Bronchial epithelial cell (primary cell): ENCODE data around the gene CCDC82. TPM values are rescaled to one million over a fixed set of nuclear protein-coding genes. Genes with fewer than 3 reads are reported as not detected.

Source experiments
- DNase-seq: peaks from one replicate; pipeline ENCODE4 v3.0.0-alpha.2; 2010; ENCODE audit warnings: low read depth
- FAIRE-seq: peaks from 2 replicates; lab custom pipeline; 2011; peaks lifted over from hg19 to GRCh38; lab: Jason Lieb, UNC
- H3K27me3 ChIP-seq: 2 replicates; pipeline ENCODE4 v1.5.1; 2011; ENCODE audit warnings: low read length; ENCODE audit not compliant: control insufficient read depth, insufficient read depth
- H3K36me3 ChIP-seq: 2 replicates; pipeline ENCODE4 v1.5.1; 2011; ENCODE audit warnings: low read length; ENCODE audit not compliant: control insufficient read depth, insufficient read depth
- H3K4me3 ChIP-seq: 2 replicates; pipeline ENCODE4 v1.5.1; 2011; ENCODE audit warnings: mild to moderate bottlenecking, low read depth, low read length, control low read depth
- total RNA-seq: library from RNA; depleted of rRNA; stranded (reverse); fragments of >200 nt; gene quantifications from 2 replicates; pipeline ENCODE4 v1.2.1, GENCODE V29; 2014
- TF ChIP-seq, protein P1 (sequence below): IDR thresholded peaks from 2 replicates; pipeline ENCODE4 v1.5.1; 2011; ENCODE audit warnings: mild to moderate bottlenecking, moderate library complexity, low read length, control low read depth, inconsistent platforms; ENCODE audit not compliant: insufficient read depth, severe bottlenecking

CCDC82 gene
- total RNA-seq, 1 donor from 2014 or later, result 8.2 TPM

DNA sequence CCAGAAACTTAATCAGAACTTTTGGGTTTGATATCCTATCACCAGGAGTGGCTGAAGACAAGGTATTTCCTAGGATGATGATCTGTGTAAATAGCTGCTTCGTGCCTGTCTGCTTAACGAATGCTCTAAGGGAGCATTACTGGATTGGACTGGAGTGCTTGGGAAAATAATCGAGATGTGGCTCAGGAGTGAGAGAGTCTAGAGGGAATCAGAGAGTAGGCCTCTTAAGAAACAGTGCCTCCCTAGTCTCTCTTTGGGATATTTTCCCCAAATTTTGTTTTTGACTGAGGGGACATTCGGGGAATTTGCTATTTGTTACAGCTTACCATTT, 49.2 kb downstream of the CCDC82 start:
- H3K4me3 ChIP-seq, result no peak overlapping the region
- TF ChIP-seq, protein P1, sequence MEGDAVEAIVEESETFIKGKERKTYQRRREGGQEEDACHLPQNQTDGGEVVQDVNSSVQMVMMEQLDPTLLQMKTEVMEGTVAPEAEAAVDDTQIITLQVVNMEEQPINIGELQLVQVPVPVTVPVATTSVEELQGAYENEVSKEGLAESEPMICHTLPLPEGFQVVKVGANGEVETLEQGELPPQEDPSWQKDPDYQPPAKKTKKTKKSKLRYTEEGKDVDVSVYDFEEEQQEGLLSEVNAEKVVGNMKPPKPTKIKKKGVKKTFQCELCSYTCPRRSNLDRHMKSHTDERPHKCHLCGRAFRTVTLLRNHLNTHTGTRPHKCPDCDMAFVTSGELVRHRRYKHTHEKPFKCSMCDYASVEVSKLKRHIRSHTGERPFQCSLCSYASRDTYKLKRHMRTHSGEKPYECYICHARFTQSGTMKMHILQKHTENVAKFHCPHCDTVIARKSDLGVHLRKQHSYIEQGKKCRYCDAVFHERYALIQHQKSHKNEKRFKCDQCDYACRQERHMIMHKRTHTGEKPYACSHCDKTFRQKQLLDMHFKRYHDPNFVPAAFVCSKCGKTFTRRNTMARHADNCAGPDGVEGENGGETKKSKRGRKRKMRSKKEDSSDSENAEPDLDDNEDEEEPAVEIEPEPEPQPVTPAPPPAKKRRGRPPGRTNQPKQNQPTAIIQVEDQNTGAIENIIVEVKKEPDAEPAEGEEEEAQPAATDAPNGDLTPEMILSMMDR, result no peak
- DNase-seq, result no peak
- H3K36me3 ChIP-seq, result no peaks in the 10 kb centered on the region
- no peaks in the 10 kb centered on the region for H3K27me3 ChIP-seq
- FAIRE-seq, result no peak

DNA sequence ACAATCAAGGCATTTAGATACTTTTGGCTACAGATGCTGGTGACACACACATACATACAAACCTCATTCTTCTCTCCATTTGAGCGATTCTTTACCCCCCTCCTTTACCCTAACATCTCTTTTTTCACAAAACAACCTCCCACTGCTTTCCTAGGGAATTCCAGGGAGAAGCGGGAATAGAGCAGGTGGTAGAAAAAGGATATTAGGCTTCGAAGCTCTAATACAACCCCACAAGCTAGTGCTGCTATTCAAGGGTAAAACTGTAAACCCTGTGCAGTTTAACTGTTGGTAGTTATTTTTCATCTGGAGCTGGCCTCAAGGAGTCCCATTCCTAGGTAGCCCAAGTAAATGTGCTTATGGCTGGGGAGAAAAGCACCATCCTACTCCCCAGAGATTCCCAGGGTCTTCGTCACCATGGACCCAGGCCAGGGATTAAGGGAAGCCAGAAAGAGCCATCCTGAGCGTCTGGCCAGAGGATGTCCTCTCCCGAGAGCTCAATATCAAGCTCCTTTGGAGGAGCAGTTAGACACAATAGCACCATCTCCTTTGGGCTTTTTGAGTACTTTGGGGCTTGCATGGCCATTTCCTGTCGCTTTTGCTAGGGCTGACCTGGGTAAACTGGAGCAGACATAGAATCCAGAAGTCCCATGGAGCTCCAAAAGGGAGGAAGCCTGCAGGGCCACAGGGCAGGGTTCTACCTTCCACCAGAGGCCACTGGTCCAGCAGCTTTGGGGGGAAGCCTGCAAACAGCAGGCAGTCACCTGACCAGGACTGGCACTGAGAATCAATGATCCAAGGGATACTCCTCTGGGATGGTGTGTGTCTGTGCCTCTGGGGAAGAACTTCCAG, 49.8 kb downstream of the CCDC82 start:
- Histone ChIP-seq H3K4me3 (no peak overlapping the region), H3K27me3 (no peaks in the 10 kb centered on the region), H3K36me3 (no peaks in the 10 kb centered on the region)
- TF ChIP-seq, protein P1, result no peak
- FAIRE-seq (no peak), DNase-seq (no peak)

DNA sequence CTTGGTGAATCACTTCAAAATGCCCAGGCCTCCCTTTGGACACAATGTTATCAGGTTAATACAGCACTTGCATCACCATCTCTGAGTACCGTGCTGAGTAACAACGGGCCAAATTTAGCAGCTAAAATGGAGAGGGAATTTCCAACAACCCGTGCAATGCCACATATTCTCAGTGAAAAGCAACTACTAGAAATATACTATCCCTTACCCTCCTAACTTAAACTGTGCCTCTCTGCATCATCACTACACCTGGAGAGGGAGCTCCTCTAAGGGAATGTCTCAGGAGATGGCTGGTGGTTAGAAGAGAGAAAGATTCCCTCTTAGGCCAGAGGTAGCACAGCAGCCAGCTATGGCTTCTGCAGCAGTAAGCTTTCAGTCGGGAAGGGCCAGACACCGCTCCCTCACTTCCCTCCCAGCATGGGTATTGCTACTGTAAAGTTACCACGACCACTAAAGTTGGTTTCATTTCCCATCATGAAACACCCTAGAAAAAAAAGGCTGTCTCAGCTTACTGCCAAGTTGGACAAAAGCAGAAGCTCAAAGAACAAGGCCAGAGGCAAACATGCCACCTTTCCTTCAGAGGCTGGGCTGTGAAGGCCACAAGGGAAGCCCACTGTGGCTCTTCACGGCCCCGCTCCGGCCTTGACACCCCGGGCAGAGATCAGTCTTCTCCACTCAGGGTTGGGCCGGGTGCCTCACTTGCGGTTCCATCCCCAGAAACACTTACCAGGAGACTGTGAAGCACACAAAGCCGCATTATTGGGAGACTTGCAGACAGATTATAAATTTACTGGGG, 50.6 kb downstream of the CCDC82 start:
- Histone ChIP-seq H3K4me3 (no peak overlapping the region), H3K27me3 (no peaks in the 10 kb centered on the region), H3K36me3 (no peaks in the 10 kb centered on the region)
- TF ChIP-seq, protein P1, result no peak
- DNase-seq (peak; percentile 90), FAIRE-seq (no peak)

DNA sequence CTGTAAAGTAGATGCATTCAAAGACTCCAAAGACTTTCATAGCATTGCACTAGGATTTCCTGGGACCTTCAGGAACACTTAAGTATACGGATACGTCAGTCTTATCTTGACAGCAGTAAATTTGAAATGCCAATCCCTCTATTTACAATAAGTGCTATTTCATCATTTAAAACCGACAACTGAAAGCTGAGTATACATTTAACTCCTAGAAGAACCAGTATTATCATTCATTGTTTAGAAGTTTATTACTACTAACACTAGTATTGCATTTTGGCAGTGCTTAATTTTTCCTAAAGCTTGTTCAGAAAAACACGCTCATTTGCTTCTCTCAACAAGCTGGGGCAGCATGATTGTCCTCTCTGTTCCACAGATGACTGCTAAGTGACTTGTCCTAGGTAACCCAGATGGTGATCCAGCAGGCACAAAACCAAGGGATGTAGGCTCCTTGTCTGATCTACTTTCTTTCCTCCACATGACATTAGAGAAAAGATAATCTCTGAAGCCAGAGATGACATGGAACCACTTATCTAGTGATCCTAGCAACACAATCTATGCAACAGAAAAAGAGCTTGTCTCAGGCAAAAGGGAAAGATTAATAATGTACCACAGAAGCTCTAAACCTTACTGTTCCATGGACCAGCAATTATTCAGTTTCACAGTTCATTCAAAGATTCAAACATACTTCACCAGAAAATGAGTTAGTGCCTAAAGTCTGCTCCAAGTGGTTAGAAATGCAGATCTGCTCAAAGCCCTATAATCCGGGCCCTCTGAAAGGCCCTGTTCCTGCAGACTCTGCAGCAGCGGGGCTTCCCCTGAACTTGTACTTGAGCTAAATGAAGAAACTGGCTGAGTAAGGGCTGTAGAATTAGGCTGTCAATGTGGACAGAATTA, 51.9 kb downstream of the CCDC82 start:
- no peaks in the 10 kb centered on the region for H3K27me3 ChIP-seq
- no peak for DNase-seq
- no peak for FAIRE-seq
- H3K4me3 ChIP-seq, result no peak overlapping the region
- H3K36me3 ChIP-seq, result no peaks in the 10 kb centered on the region
- TF ChIP-seq, protein P1, result no peak

DNA sequence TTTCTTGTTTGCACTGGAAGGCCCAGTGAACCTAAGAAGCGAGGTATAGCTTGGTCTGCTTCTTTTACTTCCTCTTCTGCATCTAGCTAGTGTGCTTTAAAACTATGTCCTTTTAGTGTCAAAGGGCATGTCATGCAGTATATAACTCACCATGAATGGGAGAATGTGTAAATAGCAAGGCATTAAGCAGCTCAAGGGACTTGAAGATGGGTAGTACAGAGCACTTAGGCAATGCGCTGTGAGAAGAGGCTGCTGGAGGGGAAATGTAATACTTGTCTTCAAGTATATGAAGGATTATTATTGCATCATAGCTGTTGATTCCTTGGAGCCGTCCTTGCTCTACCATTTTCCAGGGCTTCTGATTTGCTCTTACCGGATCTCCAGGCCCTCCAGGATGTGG, 54.3 kb downstream of the CCDC82 start:
- Histone ChIP-seq H3K4me3 (no peak overlapping the region), H3K36me3 (no peaks in the 10 kb centered on the region), H3K27me3 (no peaks in the 10 kb centered on the region)
- TF ChIP-seq, protein P1, result no peak
- no peak for FAIRE-seq
- no peak for DNase-seq
